ENCODE data around the gene WWOX. TPM values are rescaled to one million over a fixed set of nuclear protein-coding genes. Genes with fewer than 3 reads are reported as not detected.

The WWOX gene
- total and polyA plus RNA-seq, 2 of the 13 experiments (the other 11 are each of a cell fraction or from before 2014, with no cell fraction given), result 9.1 to 37.4 TPM

DNA sequence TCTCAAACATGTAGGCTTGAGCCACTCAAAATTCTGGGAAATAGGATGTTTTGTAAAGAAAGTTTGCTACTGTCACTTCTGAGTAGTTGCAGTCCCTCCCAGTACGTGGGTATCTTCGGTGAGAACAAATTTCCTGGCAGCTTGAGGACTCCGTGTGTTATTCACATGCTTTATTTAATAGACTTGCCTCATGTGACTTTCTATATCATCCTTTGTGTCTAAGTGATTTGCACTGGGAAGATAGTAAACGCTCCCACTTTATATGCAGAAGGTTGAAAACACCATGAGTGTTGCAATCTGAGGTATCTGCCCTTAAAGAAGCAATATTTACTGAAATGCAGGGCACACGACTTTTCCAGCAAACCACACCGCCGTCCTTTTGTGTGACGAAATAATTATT lies 857.4 kb downstream of the WWOX start:
- ChIA-PET CTCF (ENCODE audit: low intra/inter-chr PET ratio, low total read pairs) (no interaction called here), POLR2A (no interaction called here)

DNA sequence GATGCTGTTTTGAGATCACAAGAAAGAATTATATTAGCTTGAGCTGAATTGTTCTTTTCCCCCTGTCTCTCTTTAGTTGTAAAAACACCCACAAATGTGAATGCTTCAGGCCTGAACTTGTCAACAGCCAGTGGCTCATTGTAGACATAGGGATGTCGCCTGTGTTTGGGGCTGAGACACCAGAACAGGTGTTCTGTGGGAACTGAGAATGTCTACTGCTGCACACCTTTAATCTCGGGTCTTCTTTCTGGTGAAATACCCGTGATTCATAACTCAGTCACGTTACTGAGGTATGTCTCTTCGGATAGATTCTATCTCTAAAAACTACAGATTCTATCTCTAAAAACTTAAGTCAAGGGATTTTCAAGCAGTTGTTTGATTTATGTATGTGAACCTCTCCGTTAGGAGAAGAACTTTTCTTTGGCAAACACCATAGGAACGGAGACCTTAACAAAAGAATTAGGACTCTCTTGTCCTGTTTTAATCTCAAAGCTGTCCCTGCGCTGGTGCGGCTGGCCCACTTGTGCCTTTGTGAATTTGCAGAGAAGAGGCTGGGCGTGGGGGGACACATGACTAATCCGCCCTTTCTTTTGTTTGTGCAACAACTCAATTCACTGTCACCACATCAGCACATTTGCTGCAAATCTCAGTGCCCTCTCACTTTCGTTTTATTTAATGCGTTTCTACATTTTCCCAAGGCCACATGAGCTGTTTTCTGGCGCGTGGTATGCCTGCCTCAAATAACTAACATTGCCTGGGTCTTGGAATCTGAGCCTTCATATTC lies 858.1 kb downstream of the WWOX start:
- ChIA-PET CTCF (ENCODE audit: low intra/inter-chr PET ratio, low total read pairs) (no interaction called here), POLR2A (no interaction called here)
- intact Hi-C loops (cut with micrococcal nuclease; ENCODE audit: unreplicated experiment), result no loop called here
- DNase-seq (ENCODE audit: low spot score) (no peak), FAIRE-seq (no peak), ATAC-seq (no peak)
- H3K4me3 ChIP-seq (replicated peaks in 1 of 3; ENCODE audit: insufficient read depth in 1 of 3, low read depth in 2 of 3, low read length in 3 of 3), result no peak overlapping the region
- no peak for TF ChIP-seq ZFAT (CRISPR knock-in tag; conservative IDR thresholded peaks at IDR 0.05)
- no peak overlapping the region for H3K27ac ChIP-seq (ENCODE audit: extremely low read length, insufficient read depth, low read length)
- no peaks in the 10 kb centered on the region for H3K9me3 ChIP-seq (ENCODE audit: low read length)
- no peak overlapping the region for H3K4me2 ChIP-seq (ENCODE audit: low read depth, low read length)
- no peak overlapping the region for H2AFZ ChIP-seq (ENCODE audit: low read length)
- in situ Hi-C loops (cut with HindIII; ENCODE audit: extremely low pct_ligation_motif_present, low pct_unique_long_range_greater_than_20kb), result no loop called here
- no TSS peak for BruUV-seq (replicated peaks)
- no peaks in the 10 kb centered on the region for H4K20me1 ChIP-seq (ENCODE audit: insufficient read depth, low read length)
- no peaks in the 10 kb centered on the region for H3K36me3 ChIP-seq (replicated peaks in 1 of 2; ENCODE audit: control insufficient read depth in 1 of 2, insufficient read depth in 2 of 2, low read length in 2 of 2)
- no peaks in the 10 kb centered on the region for H3K27me3 ChIP-seq (ENCODE audit: control insufficient read depth in 1 of 2, insufficient read depth in 2 of 2, low read length in 2 of 2)
- no peaks in the 10 kb centered on the region for H3K4me1 ChIP-seq (ENCODE audit: insufficient read depth, low read length)
- WGBS (ENCODE audit: low lambda C conversion rate), result 51% methylated on average over 15 of the region's 15 CpGs
- no peaks in the 10 kb centered on the region for H3K79me2 ChIP-seq (ENCODE audit: insufficient read depth, low read length)
- no peak overlapping the region for H3K9ac ChIP-seq (ENCODE audit: insufficient read depth, low read depth, low read length)

More for the DNA sequence above, 857.4 kb downstream of the WWOX start:
- TF ChIP-seq POLR2A (IDR thresholded peaks at IDR 0.05; ENCODE audit: insufficient read depth in 1 of 2, low read depth in 2 of 2, low read length in 2 of 2) (no peak), FOXM1 (CRISPR knock-in tag; IDR thresholded peaks at IDR 0.05) (no peak), ZNF746 (CRISPR knock-in tag; IDR thresholded peaks at IDR 0.05) (no peak), ZFX (CRISPR knock-in tag; IDR thresholded peaks at IDR 0.05; ENCODE audit: low read depth) (no peak)
- intact Hi-C loops (cut with micrococcal nuclease; ENCODE audit: unreplicated experiment), result no loop called here
- DNase-seq (ENCODE audit: low spot score), result no peak
- in situ Hi-C loops (cut with HindIII; ENCODE audit: extremely low pct_ligation_motif_present, low pct_unique_long_range_greater_than_20kb), result no loop called here
- no peak overlapping the region for H3K9ac ChIP-seq (ENCODE audit: insufficient read depth, low read depth, low read length)
- no peaks in the 10 kb centered on the region for H3K27me3 ChIP-seq (ENCODE audit: control insufficient read depth in 1 of 2, insufficient read depth in 2 of 2, low read length in 2 of 2)
- 54% methylated on average over 8 of the region's 8 CpGs for WGBS (ENCODE audit: low lambda C conversion rate)
- no peaks in the 10 kb centered on the region for H4K20me1 ChIP-seq (ENCODE audit: insufficient read depth, low read length)
- no peak overlapping the region for H2AFZ ChIP-seq (ENCODE audit: low read length)
- H3K9me3 ChIP-seq (ENCODE audit: low read length), result no peaks in the 10 kb centered on the region
- no peak overlapping the region for H3K4me3 ChIP-seq (replicated peaks in 1 of 3; ENCODE audit: insufficient read depth in 1 of 3, low read depth in 2 of 3, low read length in 3 of 3)
- H3K4me2 ChIP-seq (ENCODE audit: low read depth, low read length), result no peak overlapping the region
- H3K27ac ChIP-seq (ENCODE audit: extremely low read length, insufficient read depth, low read length), result no peak overlapping the region
- no peak for FAIRE-seq
- H3K4me1 ChIP-seq (ENCODE audit: insufficient read depth, low read length), result no peaks in the 10 kb centered on the region
- BruUV-seq (replicated peaks), result no TSS peak
- ATAC-seq, result no peak
- no peaks in the 10 kb centered on the region for H3K79me2 ChIP-seq (ENCODE audit: insufficient read depth, low read length)
- no peaks in the 10 kb centered on the region for H3K36me3 ChIP-seq (replicated peaks in 1 of 2; ENCODE audit: control insufficient read depth in 1 of 2, insufficient read depth in 2 of 2, low read length in 2 of 2)
